ENCODE results near the gene SUGCT. TPM values are rescaled to one million over a fixed set of nuclear protein-coding genes. Genes with fewer than 3 reads are reported as not detected.

The SUGCT gene
- total RNA-seq, 1 experiment from 2014 or later: 5.4 TPM

- H3K4me2 ChIP-seq (ENCODE audit: insufficient read depth, insufficient read length, low read length): no peak overlapping the region
- no peak overlapping the region for H3K4ac ChIP-seq (ENCODE audit: low read depth, low read length)
- H4K5ac ChIP-seq (ENCODE audit: insufficient read length, low read depth, low read length): no peak overlapping the region
- H3K79me2 ChIP-seq (ENCODE audit: insufficient read depth, low read length): no peaks in the 10 kb centered on the region
- no peak overlapping the region for H3K27ac ChIP-seq (ENCODE audit: insufficient read length, low read depth, low read length)
- H3K9ac ChIP-seq (ENCODE audit: extremely low read depth, insufficient read length, low read length): no peak overlapping the region
- no peak overlapping the region for H2BK15ac ChIP-seq (ENCODE audit: low read depth, low read length)
- H2BK12ac ChIP-seq (ENCODE audit: insufficient read length, low read depth, low read length): no peak overlapping the region
- TF ChIP-seq, protein P1, sequence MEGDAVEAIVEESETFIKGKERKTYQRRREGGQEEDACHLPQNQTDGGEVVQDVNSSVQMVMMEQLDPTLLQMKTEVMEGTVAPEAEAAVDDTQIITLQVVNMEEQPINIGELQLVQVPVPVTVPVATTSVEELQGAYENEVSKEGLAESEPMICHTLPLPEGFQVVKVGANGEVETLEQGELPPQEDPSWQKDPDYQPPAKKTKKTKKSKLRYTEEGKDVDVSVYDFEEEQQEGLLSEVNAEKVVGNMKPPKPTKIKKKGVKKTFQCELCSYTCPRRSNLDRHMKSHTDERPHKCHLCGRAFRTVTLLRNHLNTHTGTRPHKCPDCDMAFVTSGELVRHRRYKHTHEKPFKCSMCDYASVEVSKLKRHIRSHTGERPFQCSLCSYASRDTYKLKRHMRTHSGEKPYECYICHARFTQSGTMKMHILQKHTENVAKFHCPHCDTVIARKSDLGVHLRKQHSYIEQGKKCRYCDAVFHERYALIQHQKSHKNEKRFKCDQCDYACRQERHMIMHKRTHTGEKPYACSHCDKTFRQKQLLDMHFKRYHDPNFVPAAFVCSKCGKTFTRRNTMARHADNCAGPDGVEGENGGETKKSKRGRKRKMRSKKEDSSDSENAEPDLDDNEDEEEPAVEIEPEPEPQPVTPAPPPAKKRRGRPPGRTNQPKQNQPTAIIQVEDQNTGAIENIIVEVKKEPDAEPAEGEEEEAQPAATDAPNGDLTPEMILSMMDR (conservative IDR thresholded peaks at IDR 0.05): no peak
- no peak overlapping the region for H3T11ph ChIP-seq (ENCODE audit: low read length)
- H3K79me1 ChIP-seq (ENCODE audit: insufficient read depth, low read depth, low read length, poor library complexity, severe bottlenecking): no peaks in the 10 kb centered on the region
- no peak overlapping the region for H2BK5ac ChIP-seq (ENCODE audit: insufficient read length, low read length)
- Mint-ChIP-seq H3K4me3 (no peak overlapping the region), H3K9me3 (no peaks in the 10 kb centered on the region), H3K4me1 (peaks cover 5% of the 10 kb centered on the region in 2 experiments), H3K36me3 (ENCODE audit: insufficient read depth in 1 of 3, low read depth in 3 of 3) (no peaks in the 10 kb centered on the region), H3K27me3 (ENCODE audit: low read depth) (no peaks in the 10 kb centered on the region), H3K27ac (no peak overlapping the region)
- no peaks in the 10 kb centered on the region for H3K9me3 ChIP-seq (ENCODE audit: control insufficient read depth, low read depth, low read length)
- no peaks in the 10 kb centered on the region for H4K20me1 ChIP-seq (ENCODE audit: control insufficient read depth, insufficient read depth, insufficient read length)
- no peak overlapping the region for H3K18ac ChIP-seq (ENCODE audit: insufficient read length, low read depth, low read length)
- H3K23ac ChIP-seq (ENCODE audit: insufficient read length, low read depth, low read length): no peak overlapping the region
- H2AK5ac ChIP-seq (ENCODE audit: insufficient read length, low read length): no peak overlapping the region
- H3K27me3 ChIP-seq (ENCODE audit: insufficient read depth, low read length): no peaks in the 10 kb centered on the region
- H3K56ac ChIP-seq (ENCODE audit: insufficient read length, low read depth, low read length): no peak overlapping the region
- WGBS (ENCODE audit: extremely low coverage, insufficient read length, low lambda C conversion rate): no CpG with 5 or more reads among the region's 3 CpGs
- H2BK120ac ChIP-seq (ENCODE audit: low read depth, low read length, poor library complexity, severe bottlenecking): no peak overlapping the region
- no peak overlapping the region for H4K8ac ChIP-seq (replicated peaks; ENCODE audit: insufficient read length, low read depth, low read length)
- no peak overlapping the region for H2AFZ ChIP-seq (ENCODE audit: low read length)
- no peak overlapping the region for H4K91ac ChIP-seq (ENCODE audit: insufficient read length, low read depth, low read length)
- H2BK20ac ChIP-seq (ENCODE audit: low read depth, low read length, poor library complexity, severe bottlenecking): no peak overlapping the region
- no peaks in the 10 kb centered on the region for H3K23me2 ChIP-seq (ENCODE audit: insufficient read length, low read depth, low read length, poor library complexity, severe bottlenecking)
- H3K4me1 ChIP-seq (ENCODE audit: insufficient read depth, low read length): peaks cover 3% of the 10 kb centered on the region; the same call in 1 of the 2 replicates
- no peak for DNase-seq
- no peak overlapping the region for H3K14ac ChIP-seq (ENCODE audit: insufficient read depth, low read length)
Observed at GRCh38 chr7:40773656-40774055, 638.9 kb downstream of the SUGCT start.
